CD4-positive, alpha-beta T cell (primary cell): ENCODE results near the gene CUEDC1. TPM values are rescaled to one million over a fixed set of nuclear protein-coding genes. Genes with fewer than 3 reads are reported as not detected.

Experiments used
- ATAC-seq: fragments of 200-7000 bp; cut with Tn5 transposase; one replicate; pipeline ENCODE4 v1.10.0; 2022; ENCODE audit warnings: mild to moderate bottlenecking; ENCODE audit not compliant: poor library complexity
- CTCF ChIA-PET: fragments of 350-600 bp; sonication (Branson Sonifier 250); formaldehyde crosslinking; loops from one replicate; lab custom pipeline; 2021; ENCODE audit warnings: antibody characterized with exemption, inconsistent platforms; lab: Charles Lee
- POLR2A ChIA-PET: fragments of 350-600 bp; sonication (Branson Sonifier 250); formaldehyde crosslinking; loops from one replicate; lab custom pipeline; 2021; ENCODE audit warnings: antibody characterized with exemption, inconsistent platforms; lab: Charles Lee
- DNase-seq, 14 experiments: peaks; one replicate each; pipeline ENCODE4 v3.0.0-alpha.2; 2013 to 2020; ENCODE audit warnings: mixed read lengths in 2 of 14
- H3K27ac ChIP-seq, 2 donors: one replicate each; pipeline versions ENCODE4 v1.5.1 to v1.7.0; 2013; ENCODE audit warnings: low read length in 2 of 2, low read depth in 1 of 2, mild to moderate bottlenecking in 1 of 2
- H3K27me3 ChIP-seq, 2 experiments: 1 replicate in 1 of 2; 2 replicates in 1 of 2; pipeline versions ENCODE4 v1.6.1 to v1.7.0; 2013; ENCODE audit warnings: low read length in 2 of 2, control low read depth in 1 of 2, mild to moderate bottlenecking in 1 of 2, moderate library complexity in 1 of 2; ENCODE audit not compliant: insufficient read depth in 2 of 2, control insufficient read depth in 1 of 2
- H3K36me3 ChIP-seq: one replicate; pipeline ENCODE4 v1.6.1; 2013; ENCODE audit warnings: low read length, control low read depth; ENCODE audit not compliant: insufficient read depth
- H3K4me1 ChIP-seq: one replicate; pipeline ENCODE4 v1.6.1; 2013; ENCODE audit warnings: low read length, control low read depth; ENCODE audit not compliant: insufficient read depth
- H3K4me3 ChIP-seq: one replicate; pipeline ENCODE4 v1.5.1; 2013; ENCODE audit warnings: mild to moderate bottlenecking, low read length, moderate library complexity
- H3K9me3 ChIP-seq, 2 experiments: 1 replicate in 1 of 2; 2 replicates in 1 of 2; pipeline versions ENCODE4 v1.6.1 to v1.7.0; 2013; ENCODE audit warnings: low read length in 2 of 2, mild to moderate bottlenecking in 2 of 2, control low read depth in 1 of 2, moderate library complexity in 1 of 2; ENCODE audit not compliant: control insufficient read depth in 1 of 2, insufficient read depth in 1 of 2
- H3K27ac Mint-ChIP-seq: one replicate; pipeline ENCODE4 v1.8.0; 2020; ENCODE audit warnings: mixed read lengths
- H3K27me3 Mint-ChIP-seq: one replicate; pipeline ENCODE4 v1.8.0; 2021; ENCODE audit warnings: mixed read lengths
- H3K36me3 Mint-ChIP-seq: one replicate; pipeline ENCODE4 v1.8.0; 2021; ENCODE audit warnings: low read depth, mixed read lengths
- H3K4me1 Mint-ChIP-seq: one replicate; pipeline ENCODE4 v1.8.0; 2021; ENCODE audit warnings: low read depth, mixed read lengths
- H3K4me3 Mint-ChIP-seq: one replicate; pipeline ENCODE4 v1.8.0; 2020; ENCODE audit warnings: mild to moderate bottlenecking, mixed read lengths
- H3K9me3 Mint-ChIP-seq: one replicate; pipeline ENCODE4 v1.8.0; 2020; ENCODE audit warnings: mixed read lengths
- intact Hi-C, 2 experiments: fragments of 100-400 bp; cut with DNase I in 1 of 2; cut with micrococcal nuclease in 1 of 2; formaldehyde crosslinking; loops; one replicate each; pipeline versions ENCODE4 v1.15.1 to v1.9.0; 2023 to 2025; cut with DNase I, micrococcal nuclease
- total RNA-seq, 174 experiments: library from RNA in 2 of 174; stranded (reverse) in 2 of 174; gene quantifications; one replicate each; pipeline ENCODE4 v1.2.3 and lab custom pipeline; 2021 to 2026
- TF ChIP-seq, protein P1 (sequence below): fragments of 200-600 bp; IDR thresholded peaks from one replicate; pipeline ENCODE4 v1.8.0; 2022; ENCODE audit warnings: antibody characterized with exemption, mild to moderate bottlenecking

CUEDC1 gene
- total RNA-seq, 2 experiments from 2014 or later = 0.41 to 1.0 TPM

DNA sequence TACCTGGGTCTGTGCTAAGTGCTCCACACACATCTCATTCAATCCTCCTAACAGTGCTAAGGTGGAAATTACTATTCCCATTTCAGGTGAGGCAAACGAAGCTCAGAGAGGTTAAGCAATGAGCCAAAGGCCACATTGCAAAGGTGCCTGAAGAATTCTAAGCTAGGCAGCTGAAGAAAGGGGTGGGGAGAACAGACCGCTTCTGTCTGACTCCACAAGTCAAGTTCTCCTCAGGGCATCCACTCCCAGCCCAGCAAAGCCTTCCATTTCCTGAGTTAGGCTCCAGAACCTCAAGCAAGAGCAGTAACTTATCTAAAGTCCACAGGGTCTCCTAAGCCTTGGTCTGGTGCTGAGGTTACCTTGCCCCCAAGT, 78.4 kb downstream of the CUEDC1 start:
- intact Hi-C loops = no loop called here
- H3K4me3 ChIP-seq = no peak overlapping the region
- no peaks in the 10 kb centered on the region for H3K9me3 Mint-ChIP-seq
- H3K27me3 Mint-ChIP-seq = peaks cover 28% of the 10 kb centered on the region
- POLR2A ChIA-PET = no interaction called here
- TF ChIP-seq, protein P1, sequence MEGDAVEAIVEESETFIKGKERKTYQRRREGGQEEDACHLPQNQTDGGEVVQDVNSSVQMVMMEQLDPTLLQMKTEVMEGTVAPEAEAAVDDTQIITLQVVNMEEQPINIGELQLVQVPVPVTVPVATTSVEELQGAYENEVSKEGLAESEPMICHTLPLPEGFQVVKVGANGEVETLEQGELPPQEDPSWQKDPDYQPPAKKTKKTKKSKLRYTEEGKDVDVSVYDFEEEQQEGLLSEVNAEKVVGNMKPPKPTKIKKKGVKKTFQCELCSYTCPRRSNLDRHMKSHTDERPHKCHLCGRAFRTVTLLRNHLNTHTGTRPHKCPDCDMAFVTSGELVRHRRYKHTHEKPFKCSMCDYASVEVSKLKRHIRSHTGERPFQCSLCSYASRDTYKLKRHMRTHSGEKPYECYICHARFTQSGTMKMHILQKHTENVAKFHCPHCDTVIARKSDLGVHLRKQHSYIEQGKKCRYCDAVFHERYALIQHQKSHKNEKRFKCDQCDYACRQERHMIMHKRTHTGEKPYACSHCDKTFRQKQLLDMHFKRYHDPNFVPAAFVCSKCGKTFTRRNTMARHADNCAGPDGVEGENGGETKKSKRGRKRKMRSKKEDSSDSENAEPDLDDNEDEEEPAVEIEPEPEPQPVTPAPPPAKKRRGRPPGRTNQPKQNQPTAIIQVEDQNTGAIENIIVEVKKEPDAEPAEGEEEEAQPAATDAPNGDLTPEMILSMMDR = no peak
- peaks cover 27% of the 10 kb centered on the region for H3K4me1 ChIP-seq
- DNase-seq (no peak), ATAC-seq (no peak)
- no peaks in the 10 kb centered on the region for H3K9me3 ChIP-seq
- H3K36me3 Mint-ChIP-seq = no peaks in the 10 kb centered on the region
- H3K27me3 ChIP-seq = peaks cover 4 to 18% of the 10 kb centered on the region in 2 experiments
- H3K27ac ChIP-seq = no peak overlapping the region
- H3K36me3 ChIP-seq = no peaks in the 10 kb centered on the region
- CTCF ChIA-PET = no interaction called here
- H3K27ac Mint-ChIP-seq = no peak overlapping the region
- peaks cover 21% of the 10 kb centered on the region for H3K4me1 Mint-ChIP-seq
- no peak overlapping the region for H3K4me3 Mint-ChIP-seq

GRCh38 chr17:57876023-57876865, 79.0 kb downstream of the CUEDC1 start:
- DNase-seq (no peak), ATAC-seq (no peak)
- H3K27ac ChIP-seq = no peak overlapping the region
- H3K4me3 ChIP-seq = no peak overlapping the region
- no peaks in the 10 kb centered on the region for H3K9me3 ChIP-seq
- no peaks in the 10 kb centered on the region for H3K36me3 Mint-ChIP-seq
- POLR2A ChIA-PET = no interaction called here
- no peak overlapping the region for H3K27ac Mint-ChIP-seq
- H3K36me3 ChIP-seq = no peaks in the 10 kb centered on the region
- intact Hi-C loops = no loop called here
- peaks cover 4 to 18% of the 10 kb centered on the region in 2 experiments for H3K27me3 ChIP-seq
- TF ChIP-seq, protein P1 = no peak
- H3K27me3 Mint-ChIP-seq = peaks cover 28% of the 10 kb centered on the region
- peaks cover 27% of the 10 kb centered on the region for H3K4me1 ChIP-seq
- CTCF ChIA-PET = no interaction called here
- H3K4me3 Mint-ChIP-seq = no peak overlapping the region
- H3K4me1 Mint-ChIP-seq = peaks cover 21% of the 10 kb centered on the region
- H3K9me3 Mint-ChIP-seq = no peaks in the 10 kb centered on the region

DNA sequence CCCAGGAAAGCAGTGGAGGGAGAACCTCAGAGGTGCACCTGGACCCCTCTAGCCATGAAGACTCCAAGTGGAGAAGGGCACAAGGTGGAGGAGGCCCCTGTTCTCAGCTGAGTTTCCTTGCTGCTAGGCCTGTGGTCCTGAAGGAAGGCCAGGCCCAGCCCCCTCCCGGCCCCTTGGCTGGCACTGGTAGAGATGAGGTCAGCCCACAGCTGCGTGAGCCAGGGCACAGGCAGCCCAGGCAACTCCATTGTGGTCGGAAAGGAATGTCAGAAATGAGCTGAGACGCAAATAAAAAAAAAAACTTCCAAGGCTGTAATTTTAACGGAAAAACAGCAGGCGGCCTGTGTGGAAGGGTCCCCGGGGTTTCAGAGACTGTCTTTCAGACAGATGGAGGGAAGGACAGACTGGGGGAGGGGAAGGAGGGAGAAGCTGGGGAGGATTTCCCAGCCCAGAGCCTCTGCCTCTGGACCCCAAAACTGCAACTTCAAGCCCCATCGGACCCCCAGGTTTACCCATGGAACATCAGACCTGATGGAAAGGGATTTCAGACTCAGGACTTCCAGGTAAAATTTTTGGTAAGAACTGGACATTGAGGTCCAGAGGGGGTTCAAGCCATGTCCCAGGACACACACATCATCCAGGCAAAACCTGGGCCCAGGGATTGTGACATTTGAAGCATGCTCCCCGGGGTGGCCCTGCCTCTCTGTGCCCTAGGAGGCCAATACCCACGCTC, 79.8 kb downstream of the CUEDC1 start:
- TF ChIP-seq, protein P1 = no peak
- Mint-ChIP-seq H3K36me3 (no peaks in the 10 kb centered on the region), H3K4me1 (peaks cover 21% of the 10 kb centered on the region), H3K27me3 (peaks cover 28% of the 10 kb centered on the region), H3K27ac (no peak overlapping the region), H3K4me3 (no peak overlapping the region), H3K9me3 (no peaks in the 10 kb centered on the region)
- Histone ChIP-seq H3K36me3 (no peaks in the 10 kb centered on the region), H3K27me3 (peaks cover 4 to 18% of the 10 kb centered on the region in 2 experiments), H3K27ac (no peak overlapping the region), H3K4me1 (peaks cover 27% of the 10 kb centered on the region), H3K4me3 (no peak overlapping the region), H3K9me3 (no peaks in the 10 kb centered on the region)
- intact Hi-C loops = no loop called here
- no peak for DNase-seq
- POLR2A ChIA-PET = no interaction called here
- CTCF ChIA-PET = no interaction called here
- no peak for ATAC-seq
